HG03469 (cell line): ENCODE measurements around the gene SLC16A4.
A peak's percentile ranks its signal among the peaks of the same experiment; 100 is the strongest.

Experiments
- ATAC-seq: cut with Tn5 transposase; IDR thresholded peaks from one replicate; pipeline ENCODE4 v1.9.1; 2021; ENCODE audit warnings: mild to moderate bottlenecking, moderate library complexity, moderate number of reproducible peaks; ENCODE audit not compliant: unreplicated experiment

Gene SLC16A4

DNA sequence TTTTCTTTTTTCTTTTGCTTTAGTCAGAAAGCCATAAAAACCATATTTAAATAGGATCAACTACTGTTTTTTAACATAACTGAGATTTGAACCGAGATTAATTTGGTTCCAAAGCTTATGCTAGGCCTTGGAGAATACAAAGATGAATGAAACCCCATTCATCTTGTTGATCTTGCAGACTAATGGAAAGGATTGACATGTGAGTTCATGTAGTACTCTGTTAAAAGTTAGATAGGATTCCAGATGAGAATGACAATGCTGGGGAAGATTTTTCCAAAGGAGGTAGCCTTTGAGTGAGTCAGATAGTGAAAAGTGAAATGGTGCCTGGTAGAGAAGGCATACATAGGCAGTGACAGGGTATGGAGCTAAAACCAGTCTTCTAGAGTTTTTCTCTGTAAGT lies 29.0 kb downstream of the SLC16A4 start:
- no peak for ATAC-seq

- ATAC-seq, result no peak
Observed at GRCh38 chr1:110360431-110360830, 30.4 kb downstream of the SLC16A4 start.

DNA sequence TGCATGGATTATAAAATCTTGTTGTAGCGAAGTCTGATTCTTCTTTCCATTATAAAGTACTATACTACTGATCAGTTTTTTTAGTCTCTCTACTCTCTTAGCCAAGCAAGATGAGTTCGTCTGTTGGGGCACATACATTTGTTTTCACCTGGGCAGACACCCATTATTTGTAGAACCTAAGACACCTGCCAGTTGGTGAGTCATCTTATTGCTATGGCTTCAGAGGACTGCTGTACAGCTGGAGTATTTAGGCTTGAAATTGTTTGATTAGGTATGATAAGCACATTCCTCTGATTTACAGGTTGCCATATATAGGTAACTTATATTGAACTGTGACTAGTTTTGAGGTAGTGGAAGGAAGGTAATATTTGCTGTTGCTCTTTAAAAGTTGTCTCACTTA lies 34.4 kb downstream of the SLC16A4 start:
- no peak for ATAC-seq

DNA sequence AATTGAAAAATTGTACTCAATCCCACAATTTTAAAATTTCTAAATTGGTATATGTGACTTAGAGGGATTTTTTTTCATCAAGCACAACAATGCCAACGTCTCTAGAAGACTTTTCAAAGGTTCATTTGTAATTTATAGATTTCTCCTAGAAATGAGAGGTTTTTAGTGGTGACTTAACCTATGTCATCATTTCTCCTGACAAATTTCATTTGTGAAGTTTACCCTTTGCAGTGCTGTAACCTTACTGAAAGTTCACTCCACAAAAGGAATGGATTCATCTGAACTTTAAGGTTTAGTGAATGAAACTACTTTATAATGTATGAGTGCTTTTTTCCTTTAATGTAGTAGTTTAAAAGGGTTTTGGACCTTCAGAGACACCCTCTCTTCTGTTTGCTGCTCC lies 35.5 kb downstream of the SLC16A4 start:
- ATAC-seq, result no peak

- ATAC-seq, result no peak
Observed at GRCh38 chr1:110350360-110350759, 40.5 kb downstream of the SLC16A4 start.

DNA sequence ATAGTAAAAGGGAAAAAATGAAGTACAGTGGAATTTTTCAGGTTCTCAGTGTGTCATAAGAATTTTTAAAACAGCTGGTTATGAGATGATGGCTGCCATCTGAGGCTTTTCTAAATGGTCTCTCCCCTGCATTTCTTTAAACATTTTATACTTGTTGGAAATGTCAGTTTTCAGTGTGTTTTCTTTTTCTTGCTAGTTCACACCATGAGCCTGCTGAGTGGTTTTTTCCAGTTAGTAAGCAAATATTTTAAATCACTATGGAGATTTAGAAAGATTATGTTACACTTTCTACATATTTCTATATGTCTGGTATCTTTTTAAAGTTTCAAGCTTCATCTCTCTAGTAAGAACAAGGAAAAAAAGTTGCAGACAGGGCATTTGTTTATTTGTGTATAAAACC lies 42.1 kb downstream of the SLC16A4 start:
- ATAC-seq, result no peak

DNA sequence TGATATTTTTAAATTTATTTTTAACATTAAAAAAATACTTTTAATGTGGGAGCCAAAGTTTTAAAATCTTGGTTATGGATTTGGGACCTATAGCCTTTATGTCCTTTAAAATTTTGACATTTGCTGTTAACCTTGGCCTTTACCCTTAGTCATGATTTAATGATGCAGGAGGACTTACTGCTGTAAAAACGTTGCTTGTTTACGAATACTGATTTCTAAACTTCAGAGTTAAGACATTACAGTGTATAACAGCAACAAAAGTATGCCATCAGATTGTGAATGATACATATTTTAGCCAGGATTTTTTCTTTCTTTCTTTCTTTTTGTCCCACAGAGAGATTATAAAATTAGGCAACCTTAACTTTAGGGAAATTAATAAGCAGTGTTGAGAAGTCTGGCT lies 42.8 kb downstream of the SLC16A4 start:
- no peak for ATAC-seq

DNA sequence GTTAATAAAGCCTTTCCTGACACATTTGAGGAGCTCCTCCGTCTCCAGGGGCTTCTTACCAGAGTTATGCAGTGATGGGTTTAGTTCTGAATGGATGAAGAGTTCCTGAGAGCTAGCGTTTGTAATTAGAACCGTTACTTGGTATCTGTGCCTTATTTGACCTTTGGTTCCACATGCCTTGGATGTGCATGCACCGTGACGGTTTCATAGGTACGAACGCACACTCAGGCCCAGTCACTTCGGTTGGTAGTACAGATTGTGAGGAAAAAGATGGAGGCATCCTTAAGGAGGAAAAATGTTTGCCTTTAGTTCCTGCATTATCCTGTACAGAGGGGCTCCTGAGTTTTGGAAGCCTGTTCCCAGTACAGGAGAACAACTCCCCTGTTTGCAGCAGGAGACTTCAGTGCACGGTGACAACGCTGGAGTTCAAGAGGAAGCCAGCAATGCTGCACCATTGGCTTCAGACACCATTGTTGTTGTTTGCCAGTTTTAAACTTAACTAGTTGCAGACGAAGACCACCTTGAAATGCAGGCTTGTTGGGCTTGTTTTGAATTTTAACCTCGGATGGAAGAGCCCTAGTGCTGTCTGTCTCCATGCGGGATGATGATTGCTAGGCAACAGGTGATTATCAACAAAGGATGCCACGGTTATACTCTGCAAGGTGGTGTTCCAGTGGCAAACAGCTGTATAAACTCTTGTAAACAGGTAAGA lies 43.5 kb downstream of the SLC16A4 start:
- no peak for ATAC-seq

- no peak for ATAC-seq
Observed at GRCh38 chr1:110346690-110347089, 44.1 kb downstream of the SLC16A4 start.

GRCh38 chr1:110345480-110345879 lies 45.3 kb downstream of the SLC16A4 start:
- ATAC-seq, result no peak

GRCh38 chr1:110344152-110344551 lies 46.7 kb downstream of the SLC16A4 start:
- ATAC-seq, result no peak

GRCh38 chr1:110343249-110343648 lies 47.6 kb downstream of the SLC16A4 start:
- ATAC-seq, result no peak

GRCh38 chr1:110341872-110342331 lies 48.9 kb downstream of the SLC16A4 start:
- ATAC-seq, result no peak

DNA sequence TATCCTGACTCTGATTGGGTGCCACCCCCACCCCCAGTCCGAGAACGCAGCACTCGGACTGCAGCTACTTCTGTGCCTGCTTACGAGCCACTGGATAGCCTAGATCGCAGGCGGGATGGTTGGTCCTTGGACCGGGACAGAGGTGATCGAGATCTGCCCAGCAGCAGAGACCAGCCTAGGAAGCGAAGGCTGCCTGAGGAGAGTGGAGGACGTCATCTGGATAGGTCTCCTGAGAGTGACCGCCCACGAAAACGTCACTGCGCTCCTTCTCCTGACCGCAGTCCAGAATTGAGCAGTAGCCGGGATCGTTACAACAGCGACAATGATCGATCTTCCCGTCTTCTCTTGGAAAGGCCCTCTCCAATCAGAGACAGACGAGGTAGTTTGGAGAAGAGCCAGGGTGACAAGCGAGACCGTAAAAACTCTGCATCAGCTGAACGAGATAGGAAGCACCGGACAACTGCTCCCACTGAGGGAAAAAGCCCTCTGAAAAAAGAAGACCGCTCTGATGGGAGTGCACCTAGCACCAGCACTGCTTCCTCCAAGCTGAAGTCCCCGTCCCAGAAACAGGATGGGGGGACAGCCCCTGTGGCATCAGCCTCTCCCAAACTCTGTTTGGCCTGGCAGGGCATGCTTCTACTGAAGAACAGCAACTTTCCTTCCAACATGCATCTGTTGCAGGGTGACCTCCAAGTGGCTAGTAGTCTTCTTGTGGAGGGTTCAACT lies 49.5 kb downstream of the SLC16A4 start:
- ATAC-seq, result no peak

- no peak for ATAC-seq
Observed at GRCh38 chr1:110340207-110340468, 50.7 kb downstream of the SLC16A4 start.

GRCh38 chr1:110339407-110340206 lies 51.2 kb downstream of the SLC16A4 start:
- ATAC-seq, result no peak

GRCh38 chr1:110338886-110339406 lies 51.9 kb downstream of the SLC16A4 start, which contains the start of gene RBM15:
RBM15 (plus strand) TSS chr1:110339377; CDS start chr1:110339406, 29 bp downstream.
- peak; percentile 65 for ATAC-seq

DNA sequence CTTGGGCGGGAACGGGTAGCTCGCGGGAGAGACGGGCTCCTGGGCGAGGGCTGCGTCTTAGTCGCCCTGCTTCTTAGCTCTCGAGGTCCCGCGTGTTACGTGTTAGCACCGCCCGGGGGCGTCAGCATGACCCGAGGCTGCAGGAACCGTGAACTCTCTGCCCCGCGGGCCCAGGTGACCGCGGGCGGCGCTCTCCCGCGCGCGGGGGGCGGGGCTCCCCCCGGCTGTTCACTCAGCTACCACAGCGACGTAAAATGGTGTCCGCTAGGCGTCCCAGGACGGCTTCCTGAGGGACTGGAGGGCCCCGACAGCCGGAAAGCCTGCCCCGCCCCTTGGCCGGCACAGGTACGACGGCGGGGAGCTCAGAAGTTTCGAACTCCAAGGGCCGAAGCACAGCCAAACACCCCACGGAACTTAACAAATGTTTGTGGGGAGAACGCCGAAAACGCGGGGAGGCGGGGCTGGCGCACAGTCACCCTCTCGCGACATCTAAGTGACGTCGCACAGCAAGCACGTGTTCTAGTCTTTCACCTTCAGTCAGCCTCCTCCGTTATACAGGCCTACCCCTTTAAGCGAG lies 52.4 kb downstream of the SLC16A4 start:
- ATAC-seq, result peak; percentile 48

DNA sequence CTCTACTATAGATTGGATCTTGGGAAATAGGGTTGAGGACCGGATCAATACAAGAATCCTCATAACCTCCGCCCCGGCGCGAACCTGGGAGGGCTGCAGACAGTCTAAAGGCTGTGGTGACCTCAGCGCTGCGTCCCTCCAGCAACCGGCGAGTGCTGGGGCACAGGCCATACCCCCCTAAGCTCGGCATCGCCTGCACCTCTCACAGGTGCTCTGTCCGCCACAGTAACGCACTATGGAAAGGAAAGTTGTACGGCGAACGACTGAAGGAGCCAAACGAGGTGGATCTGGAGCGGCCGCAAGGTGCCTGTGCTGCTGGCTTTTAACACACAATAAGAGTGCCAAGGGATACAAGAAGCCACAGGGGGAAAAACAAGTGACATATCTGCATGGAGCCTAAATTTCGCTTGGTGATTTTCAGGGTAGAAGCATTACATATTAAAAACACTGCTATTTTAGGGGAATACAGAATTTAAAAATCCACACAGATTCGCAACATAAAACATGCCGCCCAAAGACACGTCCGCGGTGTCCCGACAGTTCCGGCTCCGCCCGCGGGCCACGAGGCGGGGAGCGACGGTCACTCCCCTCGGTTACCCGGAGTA lies 53.0 kb downstream of the SLC16A4 start:
- no peak for ATAC-seq

- ATAC-seq, result no peak
Observed at GRCh38 chr1:110336300-110337039, 54.4 kb downstream of the SLC16A4 start.
